K562 (cell line): ENCODE results near the gene MRPL3. TPM values are rescaled to one million over a fixed set of nuclear protein-coding genes. Genes with fewer than 3 reads are reported as not detected.

Source experiments
- CBX2 ChIP-seq: fragments of 200-600 bp; sonication (generic); IDR thresholded peaks from one replicate; pipeline ENCODE4 v1.6.1; 2012; ENCODE audit warnings: mild to moderate bottlenecking, low read length, inconsistent platforms; ENCODE audit not compliant: insufficient read depth, poor library complexity, severe bottlenecking
- CBX5 ChIP-seq: IDR thresholded peaks from 2 replicates; pipeline ENCODE4 v1.6.1; 2014; ENCODE audit warnings: low read depth, borderline replicate concordance
- CREB3L1 ChIP-seq: fragments of 450-650 bp; IDR thresholded peaks from 2 replicates; pipeline ENCODE4 v1.6.1; 2014; ENCODE audit warnings: low read depth, mild to moderate bottlenecking, moderate library complexity, borderline replicate concordance
- KLF6 ChIP-seq: fragments of 250-450 bp; sonication (Bioruptor Pico); IDR thresholded peaks from 2 replicates; pipeline ENCODE4 v1.4.0; 2020; ENCODE audit warnings: mild to moderate bottlenecking, moderate library complexity, borderline replicate concordance
- NFATC3 ChIP-seq: fragments of 450-650 bp; IDR thresholded peaks from 2 replicates; pipeline ENCODE4 v1.6.1; 2017; ENCODE audit warnings: mild to moderate bottlenecking
- SAP30 ChIP-seq: fragments of 200-600 bp; sonication (generic); IDR thresholded peaks from 2 replicates; pipeline ENCODE4 v1.6.1; 2012; ENCODE audit warnings: borderline replicate concordance, low read depth, mild to moderate bottlenecking, moderate library complexity, low read length, control low read depth, inconsistent platforms; ENCODE audit not compliant: insufficient read depth, poor library complexity, severe bottlenecking
- SMARCA4 ChIP-seq: fragments of 450-650 bp; IDR thresholded peaks from 2 replicates; pipeline ENCODE4 v1.6.1; 2016
- SREBF2 ChIP-seq: sonication (generic); formaldehyde crosslinking; IDR thresholded peaks from 2 replicates; pipeline ENCODE4 v1.4.0; 2020; ENCODE audit warnings: mild to moderate bottlenecking, missing genetic modification reagents
- ZFPM2 ChIP-seq: fragments of 250-450 bp; sonication (Bioruptor Pico); IDR thresholded peaks from 2 replicates; pipeline ENCODE4 v1.5.1; 2022; ENCODE audit warnings: mild to moderate bottlenecking
- ZKSCAN3 ChIP-seq: fragments of 250-450 bp; sonication (Bioruptor Pico); IDR thresholded peaks from 2 replicates; pipeline ENCODE4 v1.4.0; 2020
- ZNF165 ChIP-seq: fragments of 250-450 bp; sonication (Bioruptor Pico); IDR thresholded peaks from 2 replicates; pipeline ENCODE4 v1.4.0; 2020; ENCODE audit warnings: borderline replicate concordance
- polyA plus RNA-seq, 8 experiments: library from polyadenylated mRNA; depleted of rRNA in 4 of 8; stranded (reverse) in 5 of 8; unstranded in 3 of 8; fragments of >200 nt; fragmentation: Nextera tagmentation in 2 of 8; fragmentation: Illumina TruSeq in 1 of 8; extraction: Ambion mirVana in 2 of 8; extraction: Trizol in 1 of 8; gene quantifications; 2 replicates each; pipeline versions ENCODE4 v1.2.1 to v1.2.3, GENCODE V29; 2011 to 2014; ENCODE audit warnings: inconsistent platforms in 1 of 8, missing spikeins in 1 of 8
- total RNA-seq, 7 experiments: library from RNA; depleted of rRNA in 6 of 7; stranded (reverse); fragments of >200 nt in 6 of 7; fragmentation: Illumina TruSeq in 2 of 7; extraction: Trizol in 2 of 7; gene quantifications; 2 replicates each; pipeline versions ENCODE4 v1.2.1 to v1.2.3, GENCODE V29; 2011 to 2021; ENCODE audit warnings: low replicate concordance in 1 of 7
- TF ChIP-seq, protein P1 (sequence below), 2 experiments: fragments of 450-650 bp; formaldehyde crosslinking in 1 of 2; IDR thresholded peaks; 2 replicates each; pipeline versions ENCODE4 v1.4.0 to v1.6.1; 2014 to 2020; ENCODE audit warnings: mild to moderate bottlenecking in 2 of 2, borderline replicate concordance in 1 of 2, low read depth in 1 of 2
- TF ChIP-seq, protein P2 (sequence below), 2 experiments: fragments of 450-650 bp in 1 of 2; IDR thresholded peaks; 2 replicates each; pipeline ENCODE4 v1.6.1; 2011 to 2017; ENCODE audit warnings: low read depth in 2 of 2, antibody characterized with exemption in 1 of 2, borderline replicate concordance in 1 of 2, low read length in 1 of 2, mild to moderate bottlenecking in 1 of 2, mixed read lengths in 1 of 2; ENCODE audit not compliant: control insufficient read depth in 1 of 2

MRPL3 gene
- total and polyA plus RNA-seq, 9 of the 15 experiments (the other 6 are each of a cell fraction or from before 2014, with no cell fraction given): 81.7 to 340 (median 190) TPM

GRCh38 chr3:131502530-131503319, at the start of gene MRPL3 (continued):
- TF ChIP-seq CREB3L1: peak; percentile 97
- peak; percentile 55; the same call in 1 of the 2 replicates for TF ChIP-seq CBX5
- no peak for TF ChIP-seq SREBF2
- no peak for TF ChIP-seq NFATC3
- TF ChIP-seq SAP30: peak; percentile 88
- no peak for TF ChIP-seq ZKSCAN3
- TF ChIP-seq KLF6: no peak
- TF ChIP-seq, protein P1, sequence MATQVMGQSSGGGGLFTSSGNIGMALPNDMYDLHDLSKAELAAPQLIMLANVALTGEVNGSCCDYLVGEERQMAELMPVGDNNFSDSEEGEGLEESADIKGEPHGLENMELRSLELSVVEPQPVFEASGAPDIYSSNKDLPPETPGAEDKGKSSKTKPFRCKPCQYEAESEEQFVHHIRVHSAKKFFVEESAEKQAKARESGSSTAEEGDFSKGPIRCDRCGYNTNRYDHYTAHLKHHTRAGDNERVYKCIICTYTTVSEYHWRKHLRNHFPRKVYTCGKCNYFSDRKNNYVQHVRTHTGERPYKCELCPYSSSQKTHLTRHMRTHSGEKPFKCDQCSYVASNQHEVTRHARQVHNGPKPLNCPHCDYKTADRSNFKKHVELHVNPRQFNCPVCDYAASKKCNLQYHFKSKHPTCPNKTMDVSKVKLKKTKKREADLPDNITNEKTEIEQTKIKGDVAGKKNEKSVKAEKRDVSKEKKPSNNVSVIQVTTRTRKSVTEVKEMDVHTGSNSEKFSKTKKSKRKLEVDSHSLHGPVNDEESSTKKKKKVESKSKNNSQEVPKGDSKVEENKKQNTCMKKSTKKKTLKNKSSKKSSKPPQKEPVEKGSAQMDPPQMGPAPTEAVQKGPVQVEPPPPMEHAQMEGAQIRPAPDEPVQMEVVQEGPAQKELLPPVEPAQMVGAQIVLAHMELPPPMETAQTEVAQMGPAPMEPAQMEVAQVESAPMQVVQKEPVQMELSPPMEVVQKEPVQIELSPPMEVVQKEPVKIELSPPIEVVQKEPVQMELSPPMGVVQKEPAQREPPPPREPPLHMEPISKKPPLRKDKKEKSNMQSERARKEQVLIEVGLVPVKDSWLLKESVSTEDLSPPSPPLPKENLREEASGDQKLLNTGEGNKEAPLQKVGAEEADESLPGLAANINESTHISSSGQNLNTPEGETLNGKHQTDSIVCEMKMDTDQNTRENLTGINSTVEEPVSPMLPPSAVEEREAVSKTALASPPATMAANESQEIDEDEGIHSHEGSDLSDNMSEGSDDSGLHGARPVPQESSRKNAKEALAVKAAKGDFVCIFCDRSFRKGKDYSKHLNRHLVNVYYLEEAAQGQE (IDR thresholded peaks at IDR 0.05; ENCODE audit: borderline replicate concordance): no peak
- TF ChIP-seq, protein P1 (CRISPR knock-in tag; IDR thresholded peaks at IDR 0.05; ENCODE audit: low read depth): no peak
- no peak for TF ChIP-seq ZFPM2 (CRISPR knock-in tag)
- no peak for TF ChIP-seq SMARCA4
- no peak for TF ChIP-seq ZNF165 (CRISPR knock-in tag)
- no peak for TF ChIP-seq CBX2
- TF ChIP-seq, protein P2, sequence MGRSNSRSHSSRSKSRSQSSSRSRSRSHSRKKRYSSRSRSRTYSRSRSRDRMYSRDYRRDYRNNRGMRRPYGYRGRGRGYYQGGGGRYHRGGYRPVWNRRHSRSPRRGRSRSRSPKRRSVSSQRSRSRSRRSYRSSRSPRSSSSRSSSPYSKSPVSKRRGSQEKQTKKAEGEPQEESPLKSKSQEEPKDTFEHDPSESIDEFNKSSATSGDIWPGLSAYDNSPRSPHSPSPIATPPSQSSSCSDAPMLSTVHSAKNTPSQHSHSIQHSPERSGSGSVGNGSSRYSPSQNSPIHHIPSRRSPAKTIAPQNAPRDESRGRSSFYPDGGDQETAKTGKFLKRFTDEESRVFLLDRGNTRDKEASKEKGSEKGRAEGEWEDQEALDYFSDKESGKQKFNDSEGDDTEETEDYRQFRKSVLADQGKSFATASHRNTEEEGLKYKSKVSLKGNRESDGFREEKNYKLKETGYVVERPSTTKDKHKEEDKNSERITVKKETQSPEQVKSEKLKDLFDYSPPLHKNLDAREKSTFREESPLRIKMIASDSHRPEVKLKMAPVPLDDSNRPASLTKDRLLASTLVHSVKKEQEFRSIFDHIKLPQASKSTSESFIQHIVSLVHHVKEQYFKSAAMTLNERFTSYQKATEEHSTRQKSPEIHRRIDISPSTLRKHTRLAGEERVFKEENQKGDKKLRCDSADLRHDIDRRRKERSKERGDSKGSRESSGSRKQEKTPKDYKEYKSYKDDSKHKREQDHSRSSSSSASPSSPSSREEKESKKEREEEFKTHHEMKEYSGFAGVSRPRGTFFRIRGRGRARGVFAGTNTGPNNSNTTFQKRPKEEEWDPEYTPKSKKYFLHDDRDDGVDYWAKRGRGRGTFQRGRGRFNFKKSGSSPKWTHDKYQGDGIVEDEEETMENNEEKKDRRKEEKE (IDR thresholded peaks at IDR 0.05; ENCODE audit: borderline replicate concordance in 1 of 2, control insufficient read depth in 1 of 2, low read depth in 2 of 2, low read length in 1 of 2): peak in 1 of 2 experiments; percentile 90; a peak in 2 of 4 replicates
